WTC11 (cell line): ENCODE measurements around the gene ATXN1L. TPM values are rescaled to one million over a fixed set of nuclear protein-coding genes. Genes with fewer than 3 reads are reported as not detected.

ENCODE experiments used
- ATAC-seq: fragments of 200-7000 bp; cut with Tn5 transposase; 2 replicates; pipeline ENCODE4 v1.10.0; 2021; ENCODE audit warnings: mild to moderate bottlenecking, moderate library complexity
- CTCF ChIA-PET: fragments of 300-600 bp; sonication (Branson Sonifier 250); formaldehyde crosslinking; loops from one replicate; lab custom pipeline; 2021; ENCODE audit warnings: antibody characterized with exemption; lab: Charles Lee
- POLR2A ChIA-PET: fragments of 350-600 bp; sonication (Branson Sonifier 250); formaldehyde crosslinking; loops from one replicate; lab custom pipeline; 2021; ENCODE audit warnings: antibody characterized with exemption; lab: Charles Lee
- DNase-seq: peaks from one replicate; pipeline ENCODE4 v3.0.0; 2021; ENCODE audit warnings: low spot score
- H3K27ac Mint-ChIP-seq: 2 replicates; pipeline ENCODE4 v1.8.0; 2021; ENCODE audit warnings: mixed read lengths
- H3K27me3 Mint-ChIP-seq: 2 replicates; pipeline ENCODE4 v1.8.0; 2021; ENCODE audit warnings: low read depth, mild to moderate bottlenecking, moderate library complexity, mixed read lengths
- H3K36me3 Mint-ChIP-seq: 2 replicates; pipeline ENCODE4 v1.8.0; 2021; ENCODE audit warnings: mixed read lengths
- H3K4me1 Mint-ChIP-seq: 2 replicates; pipeline ENCODE4 v1.8.0; 2022; ENCODE audit warnings: mixed read lengths
- H3K4me3 Mint-ChIP-seq: 2 replicates; pipeline ENCODE4 v1.8.0; 2021; ENCODE audit warnings: mild to moderate bottlenecking, moderate library complexity, mixed read lengths
- H3K9me3 Mint-ChIP-seq: 2 replicates; pipeline ENCODE4 v1.8.0; 2021; ENCODE audit warnings: mixed read lengths
- ATF6 ChIP-seq: sonication (generic); formaldehyde crosslinking; IDR thresholded peaks from 2 replicates; pipeline ENCODE4 v1.8.1; 2023; ENCODE audit warnings: mild to moderate bottlenecking, missing genetic modification reagents
- ELF4 ChIP-seq: sonication (generic); formaldehyde crosslinking; IDR thresholded peaks from 2 replicates; pipeline ENCODE4 v1.8.1; 2022; ENCODE audit warnings: low read depth, mild to moderate bottlenecking, moderate library complexity, missing genetic modification reagents
- EMX1 ChIP-seq: fragments of 250-450 bp; sonication (Bioruptor Pico); IDR thresholded peaks from 2 replicates; pipeline ENCODE4 v1.8.0; 2021; ENCODE audit warnings: mild to moderate bottlenecking
- FOXJ3 ChIP-seq: sonication (generic); formaldehyde crosslinking; IDR thresholded peaks from 2 replicates; pipeline ENCODE4 v1.9.0; 2021; ENCODE audit warnings: missing genetic modification reagents, mild to moderate bottlenecking, borderline replicate concordance
- FOXK1 ChIP-seq: sonication (generic); formaldehyde crosslinking; IDR thresholded peaks from 2 replicates; pipeline ENCODE4 v1.8.0; 2022; ENCODE audit warnings: mild to moderate bottlenecking, moderate library complexity, missing genetic modification reagents
- FOXP1 ChIP-seq: sonication (generic); formaldehyde crosslinking; IDR thresholded peaks from 2 replicates; pipeline ENCODE4 v1.8.0; 2022; ENCODE audit warnings: missing genetic modification reagents, mild to moderate bottlenecking, moderate library complexity, borderline replicate concordance
- KAT7 ChIP-seq: sonication (generic); formaldehyde crosslinking; IDR thresholded peaks from 2 replicates; pipeline ENCODE4 v1.8.1; 2023; ENCODE audit warnings: missing genetic modification reagents, mild to moderate bottlenecking, borderline replicate concordance
- MLX ChIP-seq: sonication (generic); formaldehyde crosslinking; IDR thresholded peaks from 2 replicates; pipeline ENCODE4 v1.8.1; 2023; ENCODE audit warnings: mild to moderate bottlenecking, missing genetic modification reagents, moderate library complexity
- MYBL2 ChIP-seq: sonication (generic); formaldehyde crosslinking; IDR thresholded peaks from 2 replicates; pipeline ENCODE4 v1.8.1; 2023; ENCODE audit warnings: mild to moderate bottlenecking, moderate library complexity, missing genetic modification reagents
- NFE2L1 ChIP-seq: sonication (generic); formaldehyde crosslinking; IDR thresholded peaks from 2 replicates; pipeline ENCODE4 v1.8.1; 2023; ENCODE audit warnings: missing genetic modification reagents
- NR2C2 ChIP-seq: sonication (generic); formaldehyde crosslinking; IDR thresholded peaks from 2 replicates; pipeline ENCODE4 v1.8.0; 2022; ENCODE audit warnings: mild to moderate bottlenecking, missing genetic modification reagents
- OVOL2 ChIP-seq: fragments of 250-450 bp; sonication (Bioruptor Pico); IDR thresholded peaks from 2 replicates; pipeline ENCODE4 v1.9.0; 2021; ENCODE audit warnings: mild to moderate bottlenecking, borderline replicate concordance
- PRDM15 ChIP-seq: sonication (generic); formaldehyde crosslinking; IDR thresholded peaks from 2 replicates; pipeline ENCODE4 v1.8.0; 2022; ENCODE audit warnings: missing genetic modification reagents
- SMAD3 ChIP-seq: sonication (generic); formaldehyde crosslinking; IDR thresholded peaks from 2 replicates; pipeline ENCODE4 v1.8.0; 2022; ENCODE audit warnings: missing genetic modification reagents, mild to moderate bottlenecking, borderline replicate concordance
- SMAD4 ChIP-seq: sonication (generic); formaldehyde crosslinking; IDR thresholded peaks from 2 replicates; pipeline ENCODE4 v1.8.0; 2022; ENCODE audit warnings: mild to moderate bottlenecking, missing genetic modification reagents
- USF1 ChIP-seq: sonication (generic); formaldehyde crosslinking; IDR thresholded peaks from 2 replicates; pipeline ENCODE4 v1.8.0; 2022; ENCODE audit warnings: mild to moderate bottlenecking, missing genetic modification reagents
- ZNF121 ChIP-seq: sonication (generic); formaldehyde crosslinking; IDR thresholded peaks from 2 replicates; pipeline ENCODE4 v1.8.0; 2023; ENCODE audit warnings: missing genetic modification reagents
- ZNF416 ChIP-seq: fragments of 250-450 bp; sonication (Bioruptor Pico); IDR thresholded peaks from 2 replicates; pipeline ENCODE4 v1.9.0; 2021; ENCODE audit warnings: mild to moderate bottlenecking, inconsistent platforms
- ZNF425 ChIP-seq: fragments of 250-450 bp; sonication (Bioruptor Pico); conservative IDR thresholded peaks from 2 replicates; pipeline ENCODE4 v1.9.0; 2021; ENCODE audit warnings: mild to moderate bottlenecking
- ZNF512 ChIP-seq: sonication (generic); formaldehyde crosslinking; IDR thresholded peaks from 2 replicates; pipeline ENCODE4 v1.8.1; 2022; ENCODE audit warnings: missing genetic modification reagents, borderline replicate concordance
- total RNA-seq: library from RNA; stranded (reverse); gene quantifications from 3 replicates; pipeline ENCODE4 v1.2.3, GENCODE V29; 2021
- TF ChIP-seq, protein P1 (sequence below): sonication (generic); formaldehyde crosslinking; IDR thresholded peaks from 2 replicates; pipeline ENCODE4 v1.8.0; 2023; ENCODE audit warnings: missing genetic modification reagents

The ATXN1L gene
- total RNA-seq, 1 experiment from 2014 or later, result 23.2 TPM

GRCh38 chr16:71843572-71843971 is 2.2 kb upstream of the ATXN1L start:
- TF ChIP-seq EMX1 (CRISPR knock-in tag) (no peak), FOXP1 (no peak), KAT7 (no peak), ZNF416 (no peak), FOXJ3 (CRISPR knock-in tag) (no peak), ZNF121 (CRISPR knock-in tag) (no peak), MYBL2 (no peak), ZNF425 (no peak), ATF6 (no peak), NR2C2 (CRISPR knock-in tag) (no peak), SMAD3 (CRISPR knock-in tag) (no peak), ZNF512 (CRISPR knock-in tag) (no peak), OVOL2 (CRISPR knock-in tag) (no peak)
- TF ChIP-seq, protein P1, sequence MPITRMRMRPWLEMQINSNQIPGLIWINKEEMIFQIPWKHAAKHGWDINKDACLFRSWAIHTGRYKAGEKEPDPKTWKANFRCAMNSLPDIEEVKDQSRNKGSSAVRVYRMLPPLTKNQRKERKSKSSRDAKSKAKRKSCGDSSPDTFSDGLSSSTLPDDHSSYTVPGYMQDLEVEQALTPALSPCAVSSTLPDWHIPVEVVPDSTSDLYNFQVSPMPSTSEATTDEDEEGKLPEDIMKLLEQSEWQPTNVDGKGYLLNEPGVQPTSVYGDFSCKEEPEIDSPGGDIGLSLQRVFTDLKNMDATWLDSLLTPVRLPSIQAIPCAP (CRISPR knock-in tag), result no peak
- H3K36me3 Mint-ChIP-seq, result peaks cover 6% of the 10 kb centered on the region
- peaks cover 12% of the 10 kb centered on the region for H3K4me1 Mint-ChIP-seq
- H3K4me3 Mint-ChIP-seq, result no peak overlapping the region
- ATAC-seq, result no peak
- POLR2A ChIA-PET, result interaction anchor here (0.6 kb wide), 1 partner anchor 40 kb away, joined by 3 read pairs; the partner anchor contains the start of gene ZNF821
- CTCF ChIA-PET, result no interaction called here
- no peak overlapping the region for H3K27ac Mint-ChIP-seq
- no peak for DNase-seq
- no peaks in the 10 kb centered on the region for H3K9me3 Mint-ChIP-seq
- peaks cover 2% of the 10 kb centered on the region; the same call in 1 of the 2 replicates for H3K27me3 Mint-ChIP-seq

- peaks cover 27% of the 10 kb centered on the region for H3K36me3 Mint-ChIP-seq
- ChIA-PET CTCF (interaction anchor here (0.6 kb wide), 2 partner anchors 65 to 109 kb away, joined by 3 to 5 read pairs; no protein-coding TSS in a partner anchor), POLR2A (no interaction called here)
- peak overlapping the region; percentile 91 for H3K27ac Mint-ChIP-seq
- no peaks in the 10 kb centered on the region for H3K9me3 Mint-ChIP-seq
- DNase-seq (peak; percentile 21), ATAC-seq (no peak)
- peaks cover 12% of the 10 kb centered on the region for H3K4me1 Mint-ChIP-seq
- peak overlapping the region; percentile 93 for H3K4me3 Mint-ChIP-seq
- peaks cover 2% of the 10 kb centered on the region; the same call in 1 of the 2 replicates for H3K27me3 Mint-ChIP-seq
- TF ChIP-seq ELF4 (CRISPR knock-in tag) (no peak), SMAD4 (CRISPR knock-in tag) (no peak), KAT7 (no peak), ZNF121 (CRISPR knock-in tag) (no peak), USF1 (CRISPR knock-in tag) (no peak), ZNF425 (no peak), PRDM15 (no peak), NFE2L1 (CRISPR knock-in tag) (no peak; the same call in 1 of the 2 replicates), MLX (CRISPR knock-in tag) (no peak), FOXJ3 (CRISPR knock-in tag) (no peak), FOXK1 (CRISPR knock-in tag) (no peak)
Observed at GRCh38 chr16:71846431-71846830, 655 bp downstream of the ATXN1L start.
